ENCODE results near the gene WDR35.
"Not testable (repeated sequence)": the region's sequence is repeated elsewhere in the genome, so short reads cannot be mapped to it uniquely, and the experiment has no call there.

The WDR35 gene

DNA sequence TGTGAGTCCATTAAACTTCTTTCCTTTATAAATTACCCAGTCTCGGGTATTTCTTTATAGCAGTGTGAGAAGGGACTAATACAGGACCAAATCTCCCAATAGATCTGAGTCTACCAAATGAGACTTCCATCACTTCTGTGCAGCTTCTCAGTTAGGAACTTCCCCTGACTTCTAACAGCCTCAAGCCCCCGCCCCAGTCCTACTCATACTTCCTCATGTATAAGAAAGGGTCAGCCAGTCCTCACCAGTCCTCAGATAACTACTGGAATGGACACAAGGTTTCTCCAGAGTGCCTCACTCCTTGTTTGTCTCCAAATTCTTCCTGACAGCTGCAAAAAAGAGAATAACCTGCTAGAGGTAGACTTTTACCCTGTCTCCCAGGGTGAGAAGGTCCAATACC, 107.6 kb downstream of the WDR35 start:
- TF ChIP-seq, protein P1, sequence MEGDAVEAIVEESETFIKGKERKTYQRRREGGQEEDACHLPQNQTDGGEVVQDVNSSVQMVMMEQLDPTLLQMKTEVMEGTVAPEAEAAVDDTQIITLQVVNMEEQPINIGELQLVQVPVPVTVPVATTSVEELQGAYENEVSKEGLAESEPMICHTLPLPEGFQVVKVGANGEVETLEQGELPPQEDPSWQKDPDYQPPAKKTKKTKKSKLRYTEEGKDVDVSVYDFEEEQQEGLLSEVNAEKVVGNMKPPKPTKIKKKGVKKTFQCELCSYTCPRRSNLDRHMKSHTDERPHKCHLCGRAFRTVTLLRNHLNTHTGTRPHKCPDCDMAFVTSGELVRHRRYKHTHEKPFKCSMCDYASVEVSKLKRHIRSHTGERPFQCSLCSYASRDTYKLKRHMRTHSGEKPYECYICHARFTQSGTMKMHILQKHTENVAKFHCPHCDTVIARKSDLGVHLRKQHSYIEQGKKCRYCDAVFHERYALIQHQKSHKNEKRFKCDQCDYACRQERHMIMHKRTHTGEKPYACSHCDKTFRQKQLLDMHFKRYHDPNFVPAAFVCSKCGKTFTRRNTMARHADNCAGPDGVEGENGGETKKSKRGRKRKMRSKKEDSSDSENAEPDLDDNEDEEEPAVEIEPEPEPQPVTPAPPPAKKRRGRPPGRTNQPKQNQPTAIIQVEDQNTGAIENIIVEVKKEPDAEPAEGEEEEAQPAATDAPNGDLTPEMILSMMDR (IDR thresholded peaks at IDR 0.05; ENCODE audit: low read depth, low read length) = no peak
- no peak overlapping the region for H3K4me3 ChIP-seq (ENCODE audit: low read depth, low read length)

- TF ChIP-seq, protein P1 (IDR thresholded peaks at IDR 0.05; ENCODE audit: low read depth, low read length) = no peak
- no peak overlapping the region for H3K4me3 ChIP-seq (ENCODE audit: low read depth, low read length)
Measured at GRCh38 chr2:19881908-19882265, 108.0 kb downstream of the WDR35 start.

- no peak overlapping the region for H3K4me3 ChIP-seq (ENCODE audit: low read depth, low read length)
- TF ChIP-seq, protein P1 (IDR thresholded peaks at IDR 0.05; ENCODE audit: low read depth, low read length) = no peak
Measured at GRCh38 chr2:19881221-19881907, 108.5 kb downstream of the WDR35 start.

GRCh38 chr2:19880191-19880590, 109.7 kb downstream of the WDR35 start:
- not testable (repeated sequence) for H3K4me3 ChIP-seq (ENCODE audit: low read depth, low read length)

- no peak overlapping the region for H3K4me3 ChIP-seq (ENCODE audit: low read depth, low read length)
- TF ChIP-seq, protein P1 (IDR thresholded peaks at IDR 0.05; ENCODE audit: low read depth, low read length) = no peak
Measured at GRCh38 chr2:19879120-19879519, 110.8 kb downstream of the WDR35 start.

DNA sequence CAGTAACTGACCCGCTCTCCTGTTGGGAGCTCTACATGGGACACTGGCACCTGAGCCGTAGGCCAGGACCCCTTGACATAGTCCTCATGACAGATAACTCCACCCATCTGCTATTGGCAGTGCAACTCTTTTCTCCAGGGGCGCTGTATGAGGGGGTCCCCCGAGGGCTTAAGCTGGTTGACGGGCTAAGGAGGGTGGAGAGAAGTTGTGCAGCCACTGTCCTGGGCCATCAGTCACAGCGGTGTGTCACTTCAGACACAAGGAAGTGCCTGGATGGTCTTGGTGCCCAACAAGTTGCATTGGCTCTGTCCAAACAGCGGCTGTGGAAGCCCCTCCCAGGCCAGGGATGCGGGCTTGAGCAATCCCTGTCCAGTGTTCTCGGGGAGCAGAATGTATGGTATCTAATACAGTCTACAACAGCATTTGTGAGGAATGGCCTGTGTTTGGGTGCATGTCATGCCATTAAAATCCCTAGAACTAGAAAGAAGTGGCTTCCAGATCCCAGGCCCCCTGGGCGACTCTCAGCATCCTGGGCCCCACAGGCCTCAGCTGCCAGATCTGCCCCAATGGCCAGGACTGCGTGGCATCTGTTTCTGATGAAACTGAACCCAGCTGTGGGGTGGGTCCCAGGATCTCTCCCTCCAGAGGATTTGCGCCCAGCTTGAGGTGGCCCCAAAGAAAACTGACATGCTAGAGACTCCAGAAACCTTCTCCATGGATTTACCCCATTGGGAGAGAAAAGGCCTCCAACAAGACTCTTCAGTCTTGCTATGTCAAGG, 111.4 kb downstream of the WDR35 start:
- no peak overlapping the region for H3K4me3 ChIP-seq (ENCODE audit: low read depth, low read length)
- TF ChIP-seq, protein P1 (IDR thresholded peaks at IDR 0.05; ENCODE audit: low read depth, low read length) = no peak

- TF ChIP-seq, protein P1 (IDR thresholded peaks at IDR 0.05; ENCODE audit: low read depth, low read length) = no peak
- no peak overlapping the region for H3K4me3 ChIP-seq (ENCODE audit: low read depth, low read length)
Measured at GRCh38 chr2:19876751-19877150, 113.2 kb downstream of the WDR35 start.

Data from WI38 (cell line).